WERI-Rb-1 (cell line): ENCODE data around the gene KIR3DL3.
"Not testable (repeated sequence)": the region's sequence is repeated elsewhere in the genome, so short reads cannot be mapped to it uniquely, and the experiment has no call there.

Source experiments
- DNase-seq: peaks from one replicate; pipeline ENCODE4 v3.0.0-alpha.2; 2020
- H3K27ac ChIP-seq: fragments of 250-450 bp; sonication (Bioruptor Pico); 2 replicates; pipeline ENCODE4 v1.5.1; 2020; ENCODE audit warnings: mild to moderate bottlenecking, moderate library complexity
- H3K27me3 ChIP-seq: fragments of 250-450 bp; sonication (Bioruptor Pico); 2 replicates; pipeline ENCODE4 v1.5.1; 2021; ENCODE audit warnings: mild to moderate bottlenecking, low read depth, moderate library complexity; ENCODE audit not compliant: insufficient read depth, severe bottlenecking
- H3K36me3 ChIP-seq: fragments of 250-450 bp; sonication (Bioruptor Pico); 2 replicates; pipeline ENCODE4 v1.5.1; 2020; ENCODE audit warnings: mild to moderate bottlenecking, moderate library complexity
- H3K4me3 ChIP-seq: 2 replicates; pipeline ENCODE4 v1.5.1; 2011; ENCODE audit warnings: low read depth, mild to moderate bottlenecking, control low read depth, low read length
- H3K9me3 ChIP-seq: fragments of 250-450 bp; sonication (Bioruptor Pico); 2 replicates; pipeline ENCODE4 v1.5.1; 2021; ENCODE audit warnings: mild to moderate bottlenecking, moderate library complexity; ENCODE audit not compliant: severe bottlenecking
- CTCF ChIP-seq: IDR thresholded peaks from 2 replicates; pipeline ENCODE4 v1.5.1; 2011; ENCODE audit warnings: low read depth, mild to moderate bottlenecking, control low read depth, inconsistent platforms, low read length

Gene KIR3DL3

DNA sequence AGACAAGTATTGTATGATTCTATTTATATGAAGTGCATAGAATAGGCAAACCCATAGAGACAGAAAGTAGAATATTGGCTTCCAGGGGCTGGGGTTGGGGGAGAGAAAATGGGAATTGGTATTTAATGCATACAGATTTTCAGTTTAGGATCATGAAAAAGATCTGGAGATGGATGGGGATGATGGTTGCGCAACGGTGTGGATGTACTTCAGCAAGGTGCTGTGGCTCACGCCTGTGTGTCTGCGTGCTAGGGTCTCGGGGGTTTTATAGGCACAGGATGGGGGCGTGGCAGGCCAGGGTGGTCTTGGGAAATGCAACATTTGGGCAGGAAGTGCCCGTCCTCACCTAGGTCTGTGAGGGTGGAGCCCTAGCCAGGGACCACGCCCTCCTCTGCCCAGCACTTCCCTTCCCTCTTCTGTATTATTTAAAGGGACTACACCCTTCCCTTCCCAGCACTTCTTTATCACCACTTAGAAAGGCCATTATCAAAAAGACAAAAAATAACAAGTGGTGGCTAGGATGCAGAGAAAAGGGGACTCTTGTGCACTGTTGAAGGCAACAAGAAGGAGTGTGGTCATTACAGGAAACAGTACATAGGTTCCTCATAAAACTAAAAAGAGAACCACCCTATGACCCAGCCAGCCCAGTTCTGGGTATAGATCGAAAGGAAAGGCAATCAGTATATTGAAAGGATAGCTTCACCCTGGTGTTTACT lies 32.5 kb upstream of the KIR3DL3 start:
- DNase-seq = no peak
- TF ChIP-seq CTCF = no peak
- H3K27ac ChIP-seq = no peak overlapping the region
- peaks cover 74% of the 10 kb centered on the region for H3K27me3 ChIP-seq
- H3K36me3 ChIP-seq = no peaks in the 10 kb centered on the region
- no peak overlapping the region for H3K4me3 ChIP-seq
- no peaks in the 10 kb centered on the region for H3K9me3 ChIP-seq

GRCh38 chr19:54692298-54692615 lies 32.0 kb upstream of the KIR3DL3 start:
- DNase-seq = no peak
- H3K9me3 ChIP-seq = no peaks in the 10 kb centered on the region

GRCh38 chr19:54694648-54695047 lies 29.6 kb upstream of the KIR3DL3 start:
- H3K36me3 ChIP-seq = no peaks in the 10 kb centered on the region
- H3K27ac ChIP-seq = no peak overlapping the region
- no peaks in the 10 kb centered on the region for H3K9me3 ChIP-seq
- peaks cover 59% of the 10 kb centered on the region for H3K27me3 ChIP-seq
- TF ChIP-seq CTCF = no peak
- H3K4me3 ChIP-seq = no peak overlapping the region
- no peak for DNase-seq

More at GRCh38 chr19:54692298-54692615, 32.0 kb upstream of the KIR3DL3 start:
- no peak for TF ChIP-seq CTCF
- no peaks in the 10 kb centered on the region for H3K36me3 ChIP-seq
- H3K4me3 ChIP-seq = no peak overlapping the region
- peaks cover 69% of the 10 kb centered on the region for H3K27me3 ChIP-seq
- no peak overlapping the region for H3K27ac ChIP-seq

DNA sequence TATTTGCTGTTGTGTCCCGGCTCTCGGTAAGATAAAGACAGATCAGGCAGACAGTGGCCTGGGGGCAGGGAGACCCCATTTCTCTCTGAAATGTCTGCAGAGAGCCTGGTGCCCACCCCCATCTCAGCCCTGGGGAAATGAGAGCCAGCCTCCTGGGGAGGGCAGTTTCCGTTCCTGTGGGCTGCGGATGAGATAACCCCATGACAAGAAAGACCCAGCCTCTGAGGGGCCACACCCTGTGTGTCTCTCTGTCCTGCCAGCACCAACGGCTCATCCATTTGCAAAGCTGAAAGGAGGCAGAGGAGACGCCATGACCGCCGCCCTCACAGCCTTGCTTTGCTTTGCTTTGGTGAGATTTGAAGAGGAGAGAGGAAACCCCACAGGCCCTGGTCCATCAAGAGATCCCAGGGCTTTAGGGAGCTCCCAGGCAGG lies 28.1 kb upstream of the KIR3DL3 start:
- Histone ChIP-seq H3K4me3 (no peak overlapping the region), H3K27me3 (peaks cover 60% of the 10 kb centered on the region), H3K36me3 (no peaks in the 10 kb centered on the region), H3K9me3 (no peaks in the 10 kb centered on the region), H3K27ac (no peak overlapping the region)
- no peak for TF ChIP-seq CTCF
- no peak for DNase-seq

DNA sequence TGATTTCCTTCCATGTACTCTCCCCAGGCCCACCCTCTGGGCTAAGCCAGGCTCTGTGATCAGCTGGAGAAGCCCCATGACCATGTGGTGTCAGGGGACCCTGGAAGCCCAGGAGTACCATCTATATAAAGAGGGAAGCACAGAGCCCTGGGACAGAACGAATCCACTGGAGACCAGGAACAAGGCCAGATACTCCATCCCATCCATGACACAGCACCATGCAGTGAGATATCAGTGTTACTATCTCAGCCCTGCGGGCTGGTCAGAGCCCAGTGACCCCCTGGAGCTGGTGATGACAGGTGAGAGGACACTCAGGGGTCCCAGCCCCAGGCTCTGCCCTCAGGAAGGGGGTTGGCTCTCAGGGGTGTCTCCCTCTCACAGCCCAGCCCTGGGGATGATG lies 27.5 kb upstream of the KIR3DL3 start:
- Histone ChIP-seq H3K4me3 (no peak overlapping the region), H3K27ac (no peak overlapping the region), H3K36me3 (no peaks in the 10 kb centered on the region), H3K27me3 (peaks cover 63% of the 10 kb centered on the region), H3K9me3 (no peaks in the 10 kb centered on the region)
- no peak for DNase-seq
- no peak for TF ChIP-seq CTCF

GRCh38 chr19:54697716-54698115 lies 26.5 kb upstream of the KIR3DL3 start:
- DNase-seq, H3K9me3 ChIP-seq, H3K4me3 ChIP-seq, H3K27ac ChIP-seq, H3K36me3 ChIP-seq: not testable (repeated sequence)
- peaks cover 61% of the 10 kb centered on the region for H3K27me3 ChIP-seq
